A673 (cell line): ENCODE results near the gene NECAB2.

Experiments used
- EZH2 ChIP-seq: fragments of 200-600 bp; sonication (generic); IDR thresholded peaks from 2 replicates; pipeline ENCODE4 v1.6.1; 2017; ENCODE audit warnings: borderline replicate concordance, low read depth, mild to moderate bottlenecking, mixed read lengths, antibody characterized with exemption, low read length; ENCODE audit not compliant: poor library complexity, severe bottlenecking
- TF ChIP-seq, protein P1 (sequence below): fragments of 300-800, 200-600 bp; sonication (generic); conservative IDR thresholded peaks from 2 replicates; pipeline ENCODE4 v1.5.1; 2017; ENCODE audit warnings: low read depth, mild to moderate bottlenecking, antibody characterized with exemption, low read length, moderate library complexity, mixed read lengths

DNA sequence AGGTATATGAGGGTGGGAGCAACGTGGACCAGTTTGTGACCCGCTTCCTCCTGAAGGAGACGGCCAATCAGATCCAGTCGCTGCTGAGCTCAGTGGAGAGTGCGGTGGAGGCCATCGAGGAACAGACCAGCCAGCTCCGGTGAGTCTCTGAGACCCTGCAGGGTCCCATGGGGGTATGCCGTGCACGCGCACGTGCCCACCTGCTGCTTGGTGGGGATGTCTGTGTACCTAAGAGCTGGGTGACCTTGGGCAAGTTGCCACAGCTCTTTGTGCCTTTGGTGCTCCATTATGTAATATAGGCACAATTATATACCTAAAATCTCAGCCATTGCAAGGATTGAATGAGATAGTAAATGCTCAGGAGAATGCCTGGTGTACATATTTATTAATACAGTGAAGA, 22.4 kb downstream of the NECAB2 start:
- TF ChIP-seq EZH2, result no peak
- TF ChIP-seq, protein P1, sequence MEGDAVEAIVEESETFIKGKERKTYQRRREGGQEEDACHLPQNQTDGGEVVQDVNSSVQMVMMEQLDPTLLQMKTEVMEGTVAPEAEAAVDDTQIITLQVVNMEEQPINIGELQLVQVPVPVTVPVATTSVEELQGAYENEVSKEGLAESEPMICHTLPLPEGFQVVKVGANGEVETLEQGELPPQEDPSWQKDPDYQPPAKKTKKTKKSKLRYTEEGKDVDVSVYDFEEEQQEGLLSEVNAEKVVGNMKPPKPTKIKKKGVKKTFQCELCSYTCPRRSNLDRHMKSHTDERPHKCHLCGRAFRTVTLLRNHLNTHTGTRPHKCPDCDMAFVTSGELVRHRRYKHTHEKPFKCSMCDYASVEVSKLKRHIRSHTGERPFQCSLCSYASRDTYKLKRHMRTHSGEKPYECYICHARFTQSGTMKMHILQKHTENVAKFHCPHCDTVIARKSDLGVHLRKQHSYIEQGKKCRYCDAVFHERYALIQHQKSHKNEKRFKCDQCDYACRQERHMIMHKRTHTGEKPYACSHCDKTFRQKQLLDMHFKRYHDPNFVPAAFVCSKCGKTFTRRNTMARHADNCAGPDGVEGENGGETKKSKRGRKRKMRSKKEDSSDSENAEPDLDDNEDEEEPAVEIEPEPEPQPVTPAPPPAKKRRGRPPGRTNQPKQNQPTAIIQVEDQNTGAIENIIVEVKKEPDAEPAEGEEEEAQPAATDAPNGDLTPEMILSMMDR, result no peak
